HG03280 (cell line): ENCODE data around the gene GRIK2.

Experiments
- ATAC-seq: cut with Tn5 transposase; IDR thresholded peaks from one replicate; pipeline ENCODE4 v1.9.1; 2021; ENCODE audit warnings: mild to moderate bottlenecking, moderate library complexity; ENCODE audit not compliant: unreplicated experiment

GRIK2 gene

GRCh38 chr6:101400326-101401135 is 7.0 kb downstream of the GRIK2 start:
- no peak for ATAC-seq

- ATAC-seq, result no peak
Observed at GRCh38 chr6:101401171-101401570, 7.7 kb downstream of the GRIK2 start.

- ATAC-seq, result no peak
Observed at GRCh38 chr6:101401792-101402621, 8.5 kb downstream of the GRIK2 start.

- ATAC-seq, result no peak
Observed at GRCh38 chr6:101402622-101403031, 9.1 kb downstream of the GRIK2 start.

- ATAC-seq, result no peak
Observed at GRCh38 chr6:101403216-101403945, 9.9 kb downstream of the GRIK2 start.

- no peak for ATAC-seq
Observed at GRCh38 chr6:101404775-101405174, 11.3 kb downstream of the GRIK2 start.

GRCh38 chr6:101413773-101414172 is 20.3 kb downstream of the GRIK2 start:
- ATAC-seq, result no peak

- ATAC-seq, result no peak
Observed at GRCh38 chr6:101417900-101418299, 24.4 kb downstream of the GRIK2 start.

- no peak for ATAC-seq
Observed at GRCh38 chr6:101422251-101422650, 28.7 kb downstream of the GRIK2 start.

GRCh38 chr6:101422811-101423210 is 29.3 kb downstream of the GRIK2 start:
- ATAC-seq, result no peak

GRCh38 chr6:101429270-101429669 is 35.8 kb downstream of the GRIK2 start:
- no peak for ATAC-seq

GRCh38 chr6:101429845-101430244 is 36.3 kb downstream of the GRIK2 start:
- no peak for ATAC-seq

GRCh38 chr6:101433141-101433540 is 39.6 kb downstream of the GRIK2 start:
- ATAC-seq, result no peak

- ATAC-seq, result no peak
Observed at GRCh38 chr6:101434601-101435000, 41.1 kb downstream of the GRIK2 start.

- ATAC-seq, result no peak
Observed at GRCh38 chr6:101435038-101435437, 41.5 kb downstream of the GRIK2 start.

GRCh38 chr6:101439790-101440189 is 46.3 kb downstream of the GRIK2 start:
- no peak for ATAC-seq

- no peak for ATAC-seq
Observed at GRCh38 chr6:101443315-101443714, 49.8 kb downstream of the GRIK2 start.

GRCh38 chr6:101444717-101445116 is 51.2 kb downstream of the GRIK2 start:
- no peak for ATAC-seq

- no peak for ATAC-seq
Observed at GRCh38 chr6:101445527-101445926, 52.0 kb downstream of the GRIK2 start.

GRCh38 chr6:101450901-101451300 is 57.4 kb downstream of the GRIK2 start:
- ATAC-seq, result no peak

- no peak for ATAC-seq
Observed at GRCh38 chr6:101451981-101452380, 58.5 kb downstream of the GRIK2 start.
